Cardiac muscle cell (in vitro differentiated cells and primary cell): ENCODE results near the gene IL5RA. TPM values are rescaled to one million over a fixed set of nuclear protein-coding genes. Genes with fewer than 3 reads are reported as not detected.

Experiments used
- DNase-seq, 2 donors: peaks; one replicate each; pipeline versions ENCODE4 v3.0.0 to v3.0.0-alpha.2; 2010 to 2017; ENCODE audit warnings: low read depth in 1 of 2, low spot score in 1 of 2
- H3K27ac ChIP-seq: fragments of 200-600 bp; sonication (generic); 2 replicates; pipeline ENCODE4 v1.5.1; 2016
- H3K27me3 ChIP-seq: fragments of 200-600 bp; sonication (generic); 2 replicates; pipeline ENCODE4 v1.6.0; 2016; ENCODE audit warnings: control low read depth
- H3K36me3 ChIP-seq: fragments of 200-600 bp; sonication (generic); 2 replicates; pipeline ENCODE4 v1.5.1; 2016; ENCODE audit warnings: control low read depth
- H3K4me1 ChIP-seq: fragments of 200-600 bp; sonication (generic); 2 replicates; pipeline ENCODE4 v1.8.1; 2017; ENCODE audit warnings: low read depth, mild to moderate bottlenecking, mixed run types
- H3K4me3 ChIP-seq: fragments of 200-600 bp; sonication (generic); 2 replicates; pipeline ENCODE4 v1.5.1; 2016; ENCODE audit warnings: mild to moderate bottlenecking
- H3K9me3 ChIP-seq: fragments of 200-600 bp; sonication (generic); 2 replicates; pipeline ENCODE4 v1.5.1; 2017; ENCODE audit warnings: low read depth, mild to moderate bottlenecking, control low read depth
- CTCF ChIP-seq: IDR thresholded peaks from 2 replicates; pipeline ENCODE4 v1.5.1; 2012; ENCODE audit warnings: low read depth, mild to moderate bottlenecking, low read length
- polyA plus RNA-seq: library from polyadenylated mRNA; unstranded; fragments of >200 nt; fragmentation: Nextera tagmentation; extraction: Ambion mirVana; gene quantifications from 2 replicates; pipeline ENCODE4 v1.2.1, GENCODE V29; 2016
- total RNA-seq: library from RNA; depleted of rRNA; stranded (reverse); fragments of >200 nt; gene quantifications from 2 replicates; pipeline ENCODE4 v1.2.3, GENCODE V29; 2016

IL5RA gene
- total and polyA plus RNA-seq, 2 experiments from 2014 or later: not detected

GRCh38 chr3:3038201-3038991 is 71.8 kb downstream of the IL5RA start:
- Histone ChIP-seq H3K4me3 (no peak overlapping the region), H3K27me3 (no peaks in the 10 kb centered on the region), H3K9me3 (no peaks in the 10 kb centered on the region), H3K36me3 (no peaks in the 10 kb centered on the region), H3K4me1 (no peaks in the 10 kb centered on the region), H3K27ac (no peak overlapping the region)
- no peak for TF ChIP-seq CTCF
- no peak for DNase-seq

GRCh38 chr3:3037156-3037555 is 73.0 kb downstream of the IL5RA start:
- TF ChIP-seq CTCF: no peak
- H3K4me1 ChIP-seq: no peaks in the 10 kb centered on the region
- no peaks in the 10 kb centered on the region for H3K9me3 ChIP-seq

GRCh38 chr3:3031326-3031725 is 78.8 kb downstream of the IL5RA start:
- no peak overlapping the region for H3K27ac ChIP-seq
- no peaks in the 10 kb centered on the region for H3K27me3 ChIP-seq
- no peaks in the 10 kb centered on the region for H3K4me1 ChIP-seq
- DNase-seq: peak in 1 of 2 donors; percentile 18
- H3K4me3 ChIP-seq: no peak overlapping the region
- no peaks in the 10 kb centered on the region for H3K9me3 ChIP-seq
- H3K36me3 ChIP-seq: no peaks in the 10 kb centered on the region
- no peak for TF ChIP-seq CTCF

More at GRCh38 chr3:3037156-3037555, 73.0 kb downstream of the IL5RA start:
- no peak for DNase-seq
- no peaks in the 10 kb centered on the region for H3K27me3 ChIP-seq
- no peak overlapping the region for H3K4me3 ChIP-seq
- no peak overlapping the region for H3K27ac ChIP-seq
- no peaks in the 10 kb centered on the region for H3K36me3 ChIP-seq

GRCh38 chr3:3027976-3028567 is 82.1 kb downstream of the IL5RA start:
- no peaks in the 10 kb centered on the region for H3K36me3 ChIP-seq
- DNase-seq: no peak
- TF ChIP-seq CTCF: no peak

GRCh38 chr3:3023111-3023745 is 86.9 kb downstream of the IL5RA start:
- no peak for TF ChIP-seq CTCF
- Histone ChIP-seq H3K27me3 (no peaks in the 10 kb centered on the region), H3K27ac (no peak overlapping the region), H3K36me3 (no peaks in the 10 kb centered on the region), H3K9me3 (no peaks in the 10 kb centered on the region), H3K4me1 (peaks cover 8% of the 10 kb centered on the region), H3K4me3 (no peak overlapping the region)
- peak in 1 of 2 donors; percentile 36 for DNase-seq

More at GRCh38 chr3:3027976-3028567, 82.1 kb downstream of the IL5RA start:
- Histone ChIP-seq H3K9me3 (no peaks in the 10 kb centered on the region), H3K27ac (no peak overlapping the region), H3K4me1 (peaks cover 5% of the 10 kb centered on the region), H3K4me3 (no peak overlapping the region), H3K27me3 (no peaks in the 10 kb centered on the region)
